PC-3 (cell line): Measurements from ENCODE around the gene TMEM167A. TPM values are rescaled to one million over a fixed set of nuclear protein-coding genes. Genes with fewer than 3 reads are reported as not detected.

ENCODE experiments used
- ATAC-seq: fragments of 200-7000 bp; cut with Tn5 transposase; 2 replicates; pipeline ENCODE4 v1.9.1; 2020; ENCODE audit warnings: mild to moderate bottlenecking, moderate library complexity
- BruUV-seq: library from RNA; stranded (reverse); fragments of 400-500 nt; replicated peaks from 2 replicates; lab custom pipeline; 2021; lab: Mats Ljungman, UMichigan
- CTCF ChIA-PET: fragments of 300-600 bp; sonication (Branson Sonifier 250); formaldehyde crosslinking; loops from one replicate; lab custom pipeline; 2022; ENCODE audit warnings: antibody characterized with exemption; lab: Charles Lee
- POLR2A ChIA-PET: fragments of 300-600 bp; sonication (Branson Sonifier 250); formaldehyde crosslinking; loops from one replicate; lab custom pipeline; 2022; ENCODE audit warnings: antibody characterized with exemption; ENCODE audit not compliant: unreplicated experiment; lab: Charles Lee
- DNase-seq: peaks from one replicate; pipeline ENCODE4 v3.0.0-alpha.2; 2015
- H2AFZ ChIP-seq: fragments of 300-600 bp; sonication (generic); 2 replicates; pipeline ENCODE4 v1.6.0; 2016; ENCODE audit warnings: antibody characterized with exemption, low read length
- H3F3A ChIP-seq: fragments of 300-600 bp; sonication (generic); one replicate; pipeline ENCODE4 v1.6.0; 2017; ENCODE audit warnings: antibody characterized with exemption, low read length, control low read depth, mild to moderate bottlenecking; ENCODE audit not compliant: unreplicated experiment
- H3K27ac ChIP-seq: fragments of 300-600 bp; sonication (generic); 2 replicates; pipeline ENCODE4 v1.5.1; 2016; ENCODE audit warnings: mild to moderate bottlenecking, low read length
- H3K27me3 ChIP-seq: fragments of 300-600 bp; sonication (generic); 2 replicates; pipeline ENCODE4 v1.6.1; 2016; ENCODE audit warnings: low read length, mixed read lengths
- H3K36me3 ChIP-seq: fragments of 300-600 bp; sonication (generic); 2 replicates; pipeline ENCODE4 v1.6.1; 2016; ENCODE audit warnings: low read depth, mixed run types, low read length, mixed read lengths
- H3K4me1 ChIP-seq: fragments of 300-600 bp; sonication (generic); 2 replicates; pipeline ENCODE4 v1.5.1; 2016; ENCODE audit warnings: low read length; ENCODE audit not compliant: insufficient read depth
- H3K4me2 ChIP-seq: fragments of 300-600 bp; sonication (generic); 2 replicates; pipeline ENCODE4 v1.6.0; 2016; ENCODE audit warnings: low read length
- H3K4me3 ChIP-seq: fragments of 300-600 bp; sonication (generic); 2 replicates; pipeline ENCODE4 v1.5.1; 2016; ENCODE audit warnings: mild to moderate bottlenecking, low read length, mixed read lengths
- H3K79me2 ChIP-seq: fragments of 300-600 bp; sonication (generic); 2 replicates; pipeline ENCODE4 v1.6.1; 2017; ENCODE audit warnings: low read length, mixed read lengths
- H3K9ac ChIP-seq: fragments of 300-600 bp; sonication (generic); 2 replicates; pipeline ENCODE4 v1.6.0; 2016; ENCODE audit warnings: mild to moderate bottlenecking, low read length
- H3K9me2 ChIP-seq: fragments of 300-600 bp; sonication (generic); replicated peaks from 2 replicates; pipeline ENCODE4 v1.6.1; 2016; ENCODE audit warnings: mixed run types, low read length, mixed read lengths
- H3K9me3 ChIP-seq: fragments of 300-600 bp; sonication (generic); 2 replicates; pipeline ENCODE4 v1.6.1; 2016; ENCODE audit warnings: low read length, mixed read lengths
- H4K20me1 ChIP-seq: fragments of 300-600 bp; sonication (generic); 2 replicates; pipeline ENCODE4 v1.6.1; 2016; ENCODE audit warnings: low read length, mixed read lengths
- EZH2 ChIP-seq: fragments of 300-600 bp; sonication (generic); IDR thresholded peaks from one replicate; pipeline ENCODE4 v1.6.1; 2017; ENCODE audit warnings: antibody characterized with exemption, mild to moderate bottlenecking, low read length; ENCODE audit not compliant: unreplicated experiment
- EZH2phosphoT487 ChIP-seq: fragments of 300-600 bp; sonication (generic); IDR thresholded peaks from 2 replicates; pipeline ENCODE4 v1.6.1; 2018; ENCODE audit warnings: mild to moderate bottlenecking, antibody characterized with exemption, low read length, borderline replicate concordance
- intact Hi-C: fragments of 100-400 bp; cut with micrococcal nuclease; formaldehyde crosslinking; loops from 2 replicates; pipeline ENCODE4 v1.9.0; 2023
- total RNA-seq: library from RNA; depleted of rRNA; stranded (reverse); fragments of >200 nt; gene quantifications from 2 replicates; pipeline ENCODE4 v1.2.3, GENCODE V29; 2014; rRNA removed
- TF ChIP-seq, protein P1 (sequence below): fragments of 300-600 bp; sonication (generic); conservative IDR thresholded peaks from 2 replicates; pipeline ENCODE4 v1.5.1; 2017; ENCODE audit warnings: antibody characterized with exemption, low read depth, mild to moderate bottlenecking, low read length

The TMEM167A gene
- total RNA-seq, 1 experiment from 2014 or later: 35.7 TPM

DNA sequence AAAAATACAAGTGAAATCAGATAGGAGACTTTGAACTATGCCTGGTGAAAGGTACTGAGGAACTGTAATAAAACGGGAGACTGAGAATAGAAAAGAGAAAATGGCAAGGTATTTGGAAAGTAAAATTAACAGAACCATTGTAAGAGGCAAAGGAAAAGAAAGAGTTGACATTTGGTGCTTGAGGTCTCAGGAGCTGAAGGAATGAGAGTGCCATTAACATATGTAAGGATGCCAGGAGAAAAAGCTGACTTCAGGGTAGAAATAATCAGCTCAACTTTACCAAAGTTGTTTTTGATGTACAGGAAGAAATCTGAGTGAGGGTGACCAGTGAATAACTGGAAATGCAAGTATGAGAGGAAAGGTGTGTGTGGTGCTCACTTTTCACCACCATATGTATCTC is 69.4 kb downstream of the TMEM167A start:
- H3K27me3 ChIP-seq: no peaks in the 10 kb centered on the region
- no peak overlapping the region for H3K4me2 ChIP-seq
- DNase-seq (no peak), ATAC-seq (no peak)
- no peaks in the 10 kb centered on the region for H3K79me2 ChIP-seq
- ChIA-PET POLR2A (no interaction called here), CTCF (no interaction called here)
- H2AFZ ChIP-seq: no peak overlapping the region
- no peak overlapping the region for H3K9ac ChIP-seq
- H3K9me2 ChIP-seq: no peaks in the 10 kb centered on the region
- H4K20me1 ChIP-seq: no peaks in the 10 kb centered on the region
- no peak overlapping the region for H3K4me3 ChIP-seq
- no peaks in the 10 kb centered on the region for H3K4me1 ChIP-seq
- no TSS peak for BruUV-seq
- no peak overlapping the region for H3K27ac ChIP-seq
- no peak for TF ChIP-seq EZH2phosphoT487
- TF ChIP-seq, protein P1, sequence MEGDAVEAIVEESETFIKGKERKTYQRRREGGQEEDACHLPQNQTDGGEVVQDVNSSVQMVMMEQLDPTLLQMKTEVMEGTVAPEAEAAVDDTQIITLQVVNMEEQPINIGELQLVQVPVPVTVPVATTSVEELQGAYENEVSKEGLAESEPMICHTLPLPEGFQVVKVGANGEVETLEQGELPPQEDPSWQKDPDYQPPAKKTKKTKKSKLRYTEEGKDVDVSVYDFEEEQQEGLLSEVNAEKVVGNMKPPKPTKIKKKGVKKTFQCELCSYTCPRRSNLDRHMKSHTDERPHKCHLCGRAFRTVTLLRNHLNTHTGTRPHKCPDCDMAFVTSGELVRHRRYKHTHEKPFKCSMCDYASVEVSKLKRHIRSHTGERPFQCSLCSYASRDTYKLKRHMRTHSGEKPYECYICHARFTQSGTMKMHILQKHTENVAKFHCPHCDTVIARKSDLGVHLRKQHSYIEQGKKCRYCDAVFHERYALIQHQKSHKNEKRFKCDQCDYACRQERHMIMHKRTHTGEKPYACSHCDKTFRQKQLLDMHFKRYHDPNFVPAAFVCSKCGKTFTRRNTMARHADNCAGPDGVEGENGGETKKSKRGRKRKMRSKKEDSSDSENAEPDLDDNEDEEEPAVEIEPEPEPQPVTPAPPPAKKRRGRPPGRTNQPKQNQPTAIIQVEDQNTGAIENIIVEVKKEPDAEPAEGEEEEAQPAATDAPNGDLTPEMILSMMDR: no peak
- no peak for TF ChIP-seq EZH2
- H3K9me3 ChIP-seq: no peaks in the 10 kb centered on the region
- intact Hi-C loops: no loop called here
- no peaks in the 10 kb centered on the region for H3F3A ChIP-seq
- H3K36me3 ChIP-seq: no peaks in the 10 kb centered on the region

DNA sequence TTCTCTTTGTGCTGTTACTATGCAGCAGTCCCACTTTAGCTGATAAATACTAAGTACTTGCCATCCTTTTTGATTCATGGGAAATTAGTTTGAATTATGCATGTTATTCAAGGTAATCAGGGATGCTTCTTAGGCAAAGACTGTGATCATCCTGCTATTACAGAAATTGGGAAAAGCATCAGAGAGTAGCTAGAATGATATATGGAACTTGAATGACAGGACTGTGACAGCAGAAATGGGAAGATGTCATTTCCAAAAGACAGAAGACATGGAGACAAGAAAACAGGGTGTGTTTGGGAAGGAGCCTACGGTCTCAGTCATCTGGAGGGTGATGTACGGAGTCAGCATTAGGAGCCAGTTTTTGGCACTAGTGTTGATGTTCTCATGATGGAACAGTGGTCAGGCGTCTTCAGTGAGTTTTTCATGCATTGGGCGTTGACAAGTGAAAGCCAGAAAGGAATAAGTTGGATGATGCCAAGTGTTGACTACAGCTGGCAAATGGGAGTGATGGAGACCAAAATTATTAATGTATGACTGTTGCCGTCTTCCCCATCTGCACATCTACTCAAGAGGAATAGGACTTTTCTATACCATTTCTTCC is 70.4 kb downstream of the TMEM167A start:
- no peak overlapping the region for H3K4me3 ChIP-seq
- H2AFZ ChIP-seq: no peak overlapping the region
- no peaks in the 10 kb centered on the region for H3F3A ChIP-seq
- H3K79me2 ChIP-seq: no peaks in the 10 kb centered on the region
- POLR2A ChIA-PET: no interaction called here
- BruUV-seq: no TSS peak
- no peak overlapping the region for H3K9ac ChIP-seq
- no peak for DNase-seq
- H3K4me2 ChIP-seq: no peak overlapping the region
- H3K36me3 ChIP-seq: no peaks in the 10 kb centered on the region
- ATAC-seq: no peak
- H3K27me3 ChIP-seq: no peaks in the 10 kb centered on the region
- H3K4me1 ChIP-seq: no peaks in the 10 kb centered on the region
- CTCF ChIA-PET: no interaction called here
- intact Hi-C loops: no loop called here
- H3K27ac ChIP-seq: no peak overlapping the region
- H3K9me2 ChIP-seq: no peaks in the 10 kb centered on the region
- no peaks in the 10 kb centered on the region for H4K20me1 ChIP-seq
- no peaks in the 10 kb centered on the region for H3K9me3 ChIP-seq
- TF ChIP-seq EZH2phosphoT487 (no peak), EZH2 (no peak)
- TF ChIP-seq, protein P1: no peak

DNA sequence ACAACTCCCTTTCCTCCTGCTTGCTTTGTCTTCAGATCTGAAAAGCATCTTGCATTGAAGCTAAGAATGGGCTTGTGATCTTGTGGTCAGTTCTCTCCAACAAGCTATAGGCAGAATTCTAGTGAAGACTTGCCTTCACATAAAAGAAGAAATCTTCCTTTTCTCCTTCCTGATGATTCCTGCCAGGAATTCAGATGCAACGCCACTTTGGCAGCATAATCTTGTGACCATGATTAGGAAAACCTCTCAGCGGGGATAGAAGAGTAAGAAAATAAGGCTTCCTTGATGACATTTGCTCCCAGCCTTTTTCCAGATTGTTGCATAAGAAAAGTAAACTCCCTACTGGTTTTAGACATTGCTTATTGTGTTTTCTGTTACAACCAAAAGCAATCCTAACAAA is 73.4 kb downstream of the TMEM167A start:
- no TSS peak for BruUV-seq
- ATAC-seq (no peak), DNase-seq (no peak)
- Histone ChIP-seq H3F3A (no peaks in the 10 kb centered on the region), H3K4me3 (no peak overlapping the region), H3K4me2 (no peak overlapping the region), H4K20me1 (no peaks in the 10 kb centered on the region), H2AFZ (no peak overlapping the region), H3K79me2 (no peaks in the 10 kb centered on the region), H3K9me2 (no peaks in the 10 kb centered on the region), H3K27ac (no peak overlapping the region), H3K27me3 (no peaks in the 10 kb centered on the region), H3K4me1 (no peaks in the 10 kb centered on the region), H3K9ac (no peak overlapping the region), H3K36me3 (no peaks in the 10 kb centered on the region), H3K9me3 (no peaks in the 10 kb centered on the region)
- POLR2A ChIA-PET: no interaction called here
- intact Hi-C loops: no loop called here
- CTCF ChIA-PET: no interaction called here
- no peak for TF ChIP-seq EZH2
- no peak for TF ChIP-seq EZH2phosphoT487
- TF ChIP-seq, protein P1: no peak

Other genes with a start within 250 kb of the TMEM167A start
- 11.5 and 13.8 TPM in 2 replicates for gene XRCC4, start 153 bp upstream of the TMEM167A start, total RNA-seq